Loucy (cell line): ENCODE data around the gene MSH2.

Source experiments
- EZH2phosphoT487 ChIP-seq: fragments of 200-600 bp; IDR thresholded peaks from 2 replicates; pipeline ENCODE4 v1.6.1; 2018; ENCODE audit warnings: antibody characterized with exemption, mild to moderate bottlenecking, moderate library complexity, borderline replicate concordance
- TF ChIP-seq, protein P1 (sequence below): fragments of 200-600 bp; sonication (generic); conservative IDR thresholded peaks from 2 replicates; pipeline ENCODE4 v1.5.1; 2014; ENCODE audit warnings: mild to moderate bottlenecking, antibody characterized with exemption, low read length

DNA sequence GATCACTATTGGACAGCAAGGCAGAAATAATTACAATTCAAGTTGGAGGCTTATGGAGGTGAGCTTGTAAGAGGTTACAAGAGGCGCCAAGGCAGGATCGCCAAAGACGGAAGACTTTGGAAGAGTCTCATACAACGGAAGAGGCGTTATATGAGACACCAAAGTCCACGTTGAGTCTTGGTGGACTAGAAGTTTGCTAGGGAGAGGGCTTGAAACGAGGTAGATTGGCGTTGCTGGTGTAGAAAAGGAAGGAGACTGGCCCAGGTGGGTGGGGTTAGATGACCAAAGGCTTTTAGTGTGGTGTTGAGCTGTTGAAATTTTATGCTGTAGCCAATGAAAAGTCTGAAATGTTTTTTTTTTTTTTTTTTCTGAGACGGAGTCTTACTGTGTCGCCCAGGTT is 1.4 kb downstream of the MSH2 start:
- TF ChIP-seq, protein P1, sequence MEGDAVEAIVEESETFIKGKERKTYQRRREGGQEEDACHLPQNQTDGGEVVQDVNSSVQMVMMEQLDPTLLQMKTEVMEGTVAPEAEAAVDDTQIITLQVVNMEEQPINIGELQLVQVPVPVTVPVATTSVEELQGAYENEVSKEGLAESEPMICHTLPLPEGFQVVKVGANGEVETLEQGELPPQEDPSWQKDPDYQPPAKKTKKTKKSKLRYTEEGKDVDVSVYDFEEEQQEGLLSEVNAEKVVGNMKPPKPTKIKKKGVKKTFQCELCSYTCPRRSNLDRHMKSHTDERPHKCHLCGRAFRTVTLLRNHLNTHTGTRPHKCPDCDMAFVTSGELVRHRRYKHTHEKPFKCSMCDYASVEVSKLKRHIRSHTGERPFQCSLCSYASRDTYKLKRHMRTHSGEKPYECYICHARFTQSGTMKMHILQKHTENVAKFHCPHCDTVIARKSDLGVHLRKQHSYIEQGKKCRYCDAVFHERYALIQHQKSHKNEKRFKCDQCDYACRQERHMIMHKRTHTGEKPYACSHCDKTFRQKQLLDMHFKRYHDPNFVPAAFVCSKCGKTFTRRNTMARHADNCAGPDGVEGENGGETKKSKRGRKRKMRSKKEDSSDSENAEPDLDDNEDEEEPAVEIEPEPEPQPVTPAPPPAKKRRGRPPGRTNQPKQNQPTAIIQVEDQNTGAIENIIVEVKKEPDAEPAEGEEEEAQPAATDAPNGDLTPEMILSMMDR, result no peak
- TF ChIP-seq EZH2phosphoT487, result no peak
